H1 (cell line): Measurements from ENCODE around the gene CHST1. TPM values are rescaled to one million over a fixed set of nuclear protein-coding genes. Genes with fewer than 3 reads are reported as not detected.

Source experiments
- BCL11A ChIP-seq, 2 experiments: IDR thresholded peaks; one replicate each; pipeline ENCODE4 v1.6.1; 2011; ENCODE audit warnings: low read depth in 2 of 2, low read length in 2 of 2, mild to moderate bottlenecking in 2 of 2
- EP300 ChIP-seq, 2 experiments: IDR thresholded peaks; 1 replicate in 1 of 2; 2 replicates in 1 of 2; pipeline ENCODE4 v1.6.1; 2011 to 2012; ENCODE audit warnings: low read depth in 2 of 2, low read length in 2 of 2, mild to moderate bottlenecking in 2 of 2, borderline replicate concordance in 1 of 2, inconsistent platforms in 1 of 2, moderate library complexity in 1 of 2
- HDAC2 ChIP-seq, 2 experiments: fragments of 300-600 bp in 1 of 2; sonication (generic) in 1 of 2; IDR thresholded peaks; 2 replicates each; pipeline ENCODE4 v1.6.1; 2011 to 2012; ENCODE audit warnings: low read depth in 2 of 2, low read length in 2 of 2, mild to moderate bottlenecking in 2 of 2, moderate library complexity in 2 of 2, borderline replicate concordance in 1 of 2, inconsistent platforms in 1 of 2
- HDAC6 ChIP-seq: IDR thresholded peaks from one replicate; pipeline ENCODE4 v1.7.1; 2012; ENCODE audit warnings: low read depth, mild to moderate bottlenecking, inconsistent platforms, low read length, moderate library complexity
- TAF7 ChIP-seq: optimal IDR thresholded peaks from 2 replicates; pipeline ENCODE3; 2011; ENCODE audit warnings: low read depth, mild to moderate bottlenecking, inconsistent platforms, low read length, moderate library complexity, borderline replicate concordance
- USF2 ChIP-seq: IDR thresholded peaks from 2 replicates; pipeline ENCODE4 v1.6.1; 2011; ENCODE audit warnings: low read length, improper control_type of control experiment
- polyA plus RNA-seq, 7 experiments: library from polyadenylated mRNA; depleted of rRNA in 3 of 7; stranded (reverse) in 5 of 7; unstranded in 2 of 7; fragments of >200 nt in 5 of 7; fragments of 200-250 nt in 2 of 7; gene quantifications; 1 replicate in 5 of 7; 2 replicates in 1 of 7; 4 replicates in 1 of 7; pipeline versions ENCODE4 v1.2.1 to v1.2.3, GENCODE V29; 2011 to 2013; ENCODE audit warnings: missing spikeins in 2 of 7, mixed read lengths in 2 of 7
- total RNA-seq: library from RNA; stranded (reverse); fragmentation: NEBNext Ultra II Directional; extraction: Animal tissue kit (Norgen Biotek cat#: 25700); gene quantifications from 2 replicates; pipeline ENCODE4 v1.2.1, GENCODE V29; 2021

The CHST1 gene
- total and polyA plus RNA-seq, 2 of the 8 experiments (the other 6 are each of a cell fraction or from before 2014, with no cell fraction given), result 1.6 to 3.8 TPM

- no peak for TF ChIP-seq BCL11A (IDR thresholded peaks at IDR 0.05; ENCODE audit: low read depth in 2 of 2, low read length in 2 of 2)
- TF ChIP-seq USF2, result no peak
- TF ChIP-seq TAF7, result no peak
- TF ChIP-seq HDAC6, result no peak
- no peak for TF ChIP-seq HDAC2 (IDR thresholded peaks at IDR 0.05; ENCODE audit: borderline replicate concordance in 1 of 2, low read depth in 2 of 2, low read length in 2 of 2)
- TF ChIP-seq EP300 (IDR thresholded peaks at IDR 0.05; ENCODE audit: borderline replicate concordance in 1 of 2, low read depth in 2 of 2, low read length in 2 of 2), result no peak
Measured at GRCh38 chr11:45698777-45699497, 33.5 kb upstream of the CHST1 start (continued).
